Ovary (tissue), 3 donors: ENCODE data around the gene ABCC5.

ENCODE experiments used
- CTCF ChIP-seq, 3 donors: fragments of 450-650 bp in 2 of 3; fragments of 200-600 bp in 1 of 3; IDR thresholded peaks; one replicate each; pipeline versions ENCODE4 v1.5.1 to v1.8.0; 2016 to 2022; ENCODE audit warnings: antibody characterized with exemption in 3 of 3, mild to moderate bottlenecking in 1 of 3
- POLR2A ChIP-seq: fragments of 450-650 bp; IDR thresholded peaks from one replicate; pipeline ENCODE4 v1.6.1; 2017; ENCODE audit warnings: antibody characterized with exemption, mild to moderate bottlenecking, moderate library complexity
- donor health status: DM: no; HTN: no; CAD: no.

GRCh38 chr3:183924956-183925355 lies 92.7 kb downstream of the ABCC5 start:
- TF ChIP-seq CTCF (IDR thresholded peaks at IDR 0.05), result no peak
- no peak for TF ChIP-seq POLR2A
